ENCODE data around the gene LRP2. TPM values are rescaled to one million over a fixed set of nuclear protein-coding genes. Genes with fewer than 3 reads are reported as not detected.

Gene LRP2
- polyA plus RNA-seq, 1 donor (not counting 4 experiments of a cell fraction or from before 2014, with no cell fraction given): not detected

- peaks cover 33% of the 10 kb centered on the region for H3K4me1 ChIP-seq (ENCODE audit: control insufficient read depth, extremely low read depth, insufficient read depth, low read length)
- no peaks in the 10 kb centered on the region for H4K20me1 ChIP-seq (ENCODE audit: control insufficient read depth, extremely low read depth, insufficient read depth, low read length)
- no peak overlapping the region for H3K9ac ChIP-seq (ENCODE audit: control insufficient read depth, extremely low read depth, insufficient read depth, low read length)
- TF ChIP-seq EZH2 (IDR thresholded peaks at IDR 0.05; ENCODE audit: low read length) (no peak), CTCF (optimal IDR thresholded peaks at IDR 0.05 in 1 of 3, IDR thresholded peaks at IDR 0.05 in 1 of 3, conservative IDR thresholded peaks at IDR 0.05 in 1 of 3; ENCODE audit: extremely low read depth in 1 of 3, insufficient read depth in 2 of 3, low read length in 3 of 3) (no peak)
- no peaks in the 10 kb centered on the region for H3K9me3 ChIP-seq (ENCODE audit: control insufficient read depth, low read depth, low read length)
- H3K4me3 ChIP-seq (ENCODE audit: control insufficient read depth in 2 of 3, extremely low read depth in 1 of 3, insufficient read depth in 2 of 3, low read depth in 1 of 3, low read length in 3 of 3): peak overlapping the region in 1 of 3 experiments; percentile 30
- no peak overlapping the region for H2AFZ ChIP-seq (ENCODE audit: control insufficient read depth, low read length)
- no peaks in the 10 kb centered on the region for H3K36me3 ChIP-seq (ENCODE audit: control insufficient read depth in 2 of 2, extremely low read depth in 1 of 2, insufficient read depth in 2 of 2, low read length in 2 of 2)
- H3K9me1 ChIP-seq (ENCODE audit: control insufficient read depth, extremely low read depth, insufficient read depth, low read length): no peaks in the 10 kb centered on the region
- H3K27me3 ChIP-seq (ENCODE audit: control insufficient read depth, extremely low read depth, insufficient read depth, low read length): no peaks in the 10 kb centered on the region
- dilution Hi-C loops (cut with MboI; ENCODE audit: extremely low pct_ligation_motif_present, low sequenced_read_pairs): no loop called here
- peak overlapping the region; percentile 76 for H3K4me2 ChIP-seq (ENCODE audit: control insufficient read depth, extremely low read depth, insufficient read depth, low read depth, low read length)
- H3K27ac ChIP-seq (ENCODE audit: control insufficient read depth, insufficient read depth, low read length): peak overlapping the region; percentile 15
- H3K79me2 ChIP-seq (ENCODE audit: control insufficient read depth, insufficient read depth, low read length): no peaks in the 10 kb centered on the region
- peak; percentile 80 for DNase-seq (ENCODE audit: low read depth, low spot score)
- FAIRE-seq: peak; percentile 98
Observed at GRCh38 chr2:169095621-169096105, 266.7 kb downstream of the LRP2 start.

GRCh38 chr2:169094676-169095075 is 267.7 kb downstream of the LRP2 start:
- DNase-seq (ENCODE audit: low read depth, low spot score): no peak
- no peak overlapping the region for H2AFZ ChIP-seq (ENCODE audit: control insufficient read depth, low read length)
- H4K20me1 ChIP-seq (ENCODE audit: control insufficient read depth, extremely low read depth, insufficient read depth, low read length): no peaks in the 10 kb centered on the region
- H3K27ac ChIP-seq (ENCODE audit: control insufficient read depth, insufficient read depth, low read length): no peak overlapping the region
- no peak overlapping the region for H3K4me2 ChIP-seq (ENCODE audit: control insufficient read depth, extremely low read depth, insufficient read depth, low read depth, low read length)
- dilution Hi-C loops (cut with MboI; ENCODE audit: extremely low pct_ligation_motif_present, low sequenced_read_pairs): no loop called here
- no peak for FAIRE-seq
- H3K79me2 ChIP-seq (ENCODE audit: control insufficient read depth, insufficient read depth, low read length): no peaks in the 10 kb centered on the region
- no peaks in the 10 kb centered on the region for H3K9me3 ChIP-seq (ENCODE audit: control insufficient read depth, low read depth, low read length)
- H3K4me3 ChIP-seq (ENCODE audit: control insufficient read depth in 2 of 3, extremely low read depth in 1 of 3, insufficient read depth in 2 of 3, low read depth in 1 of 3, low read length in 3 of 3): no peak overlapping the region
- no peaks in the 10 kb centered on the region for H3K36me3 ChIP-seq (ENCODE audit: control insufficient read depth in 2 of 2, extremely low read depth in 1 of 2, insufficient read depth in 2 of 2, low read length in 2 of 2)
- H3K9me1 ChIP-seq (ENCODE audit: control insufficient read depth, extremely low read depth, insufficient read depth, low read length): no peaks in the 10 kb centered on the region
- TF ChIP-seq CTCF (optimal IDR thresholded peaks at IDR 0.05 in 1 of 3, IDR thresholded peaks at IDR 0.05 in 1 of 3, conservative IDR thresholded peaks at IDR 0.05 in 1 of 3; ENCODE audit: extremely low read depth in 1 of 3, insufficient read depth in 2 of 3, low read length in 3 of 3): no peak
- TF ChIP-seq EZH2 (IDR thresholded peaks at IDR 0.05; ENCODE audit: low read length): no peak
- H3K27me3 ChIP-seq (ENCODE audit: control insufficient read depth, extremely low read depth, insufficient read depth, low read length): no peaks in the 10 kb centered on the region
- no peak overlapping the region for H3K9ac ChIP-seq (ENCODE audit: control insufficient read depth, extremely low read depth, insufficient read depth, low read length)
- H3K4me1 ChIP-seq (ENCODE audit: control insufficient read depth, extremely low read depth, insufficient read depth, low read length): peaks cover 33% of the 10 kb centered on the region

Measured in keratinocyte (primary cell).